ENCODE measurements around the gene PLA2G12B. TPM values are rescaled to one million over a fixed set of nuclear protein-coding genes. Genes with fewer than 3 reads are reported as not detected.

PLA2G12B gene
- total RNA-seq, 2 experiments from 2014 or later = not detected

DNA sequence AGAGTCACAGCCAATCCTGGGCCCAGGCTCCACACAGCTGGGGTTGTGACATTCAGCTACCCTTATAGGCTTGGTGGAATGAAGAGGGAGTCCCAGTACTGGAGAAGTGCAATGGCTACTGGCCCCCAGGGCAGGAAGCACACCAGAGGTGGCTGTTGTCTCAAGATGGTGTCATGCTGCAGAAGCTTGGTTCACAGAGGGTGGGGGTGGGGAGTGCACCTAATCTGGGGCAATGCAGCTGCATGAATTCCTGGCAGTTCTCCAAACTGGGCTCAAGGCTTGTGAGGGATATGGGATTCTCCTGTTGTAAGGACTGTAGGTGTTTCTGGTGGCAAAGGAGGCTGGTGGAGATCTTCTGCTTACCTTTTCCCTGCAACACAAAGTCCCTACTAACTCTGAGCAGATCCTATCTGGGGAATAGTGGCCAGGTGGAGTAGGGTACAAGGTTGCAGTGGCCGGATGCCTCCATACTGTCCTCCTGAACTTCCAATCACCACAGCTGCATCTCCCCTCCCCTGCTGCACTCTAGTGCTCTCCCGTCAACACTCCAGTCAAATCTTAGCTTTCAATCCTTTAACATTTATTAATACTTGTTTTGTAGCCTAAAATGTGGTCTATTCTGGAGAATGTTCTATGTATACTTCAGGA, 27.4 kb upstream of the PLA2G12B start:
- TF ChIP-seq EZH2phosphoT487 (IDR thresholded peaks at IDR 0.05; ENCODE audit: borderline replicate concordance, low read depth, low read length) = no peak
- TF ChIP-seq, protein P1, sequence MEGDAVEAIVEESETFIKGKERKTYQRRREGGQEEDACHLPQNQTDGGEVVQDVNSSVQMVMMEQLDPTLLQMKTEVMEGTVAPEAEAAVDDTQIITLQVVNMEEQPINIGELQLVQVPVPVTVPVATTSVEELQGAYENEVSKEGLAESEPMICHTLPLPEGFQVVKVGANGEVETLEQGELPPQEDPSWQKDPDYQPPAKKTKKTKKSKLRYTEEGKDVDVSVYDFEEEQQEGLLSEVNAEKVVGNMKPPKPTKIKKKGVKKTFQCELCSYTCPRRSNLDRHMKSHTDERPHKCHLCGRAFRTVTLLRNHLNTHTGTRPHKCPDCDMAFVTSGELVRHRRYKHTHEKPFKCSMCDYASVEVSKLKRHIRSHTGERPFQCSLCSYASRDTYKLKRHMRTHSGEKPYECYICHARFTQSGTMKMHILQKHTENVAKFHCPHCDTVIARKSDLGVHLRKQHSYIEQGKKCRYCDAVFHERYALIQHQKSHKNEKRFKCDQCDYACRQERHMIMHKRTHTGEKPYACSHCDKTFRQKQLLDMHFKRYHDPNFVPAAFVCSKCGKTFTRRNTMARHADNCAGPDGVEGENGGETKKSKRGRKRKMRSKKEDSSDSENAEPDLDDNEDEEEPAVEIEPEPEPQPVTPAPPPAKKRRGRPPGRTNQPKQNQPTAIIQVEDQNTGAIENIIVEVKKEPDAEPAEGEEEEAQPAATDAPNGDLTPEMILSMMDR (conservative IDR thresholded peaks at IDR 0.05; ENCODE audit: low read length) = no peak
- H3K27ac ChIP-seq (ENCODE audit: low read depth, low read length, poor library complexity, severe bottlenecking) = no peak overlapping the region
- no TSS peak for BruUV-seq (replicated peaks)
- H3K4me1 ChIP-seq (ENCODE audit: insufficient read depth, low read length, poor library complexity, severe bottlenecking) = no peaks in the 10 kb centered on the region
- H3K4me2 ChIP-seq (ENCODE audit: low read length) = no peak overlapping the region
- ChIA-PET CTCF (ENCODE audit: unreplicated experiment) (no interaction called here), POLR2A (no interaction called here)
- H3K9me3 ChIP-seq (ENCODE audit: low read length) = peaks cover 25% of the 10 kb centered on the region; the same call in 1 of the 2 replicates
- DNase-seq (ENCODE audit: low spot score) = no peak
- no peaks in the 10 kb centered on the region for H4K20me1 ChIP-seq (ENCODE audit: insufficient read depth, low read length)
- H3K4me3 ChIP-seq (ENCODE audit: low read depth, low read length, poor library complexity, severe bottlenecking) = no peak overlapping the region
- H3K79me2 ChIP-seq (ENCODE audit: insufficient read depth, low read depth, low read length) = no peaks in the 10 kb centered on the region
- no peaks in the 10 kb centered on the region for H3K36me3 ChIP-seq (ENCODE audit: insufficient read depth, low read length)
- H3K9me2 ChIP-seq (ENCODE audit: insufficient read depth, low read length) = no peaks in the 10 kb centered on the region
- no peak overlapping the region for H2AFZ ChIP-seq (ENCODE audit: low read length)
- intact Hi-C loops (cut with micrococcal nuclease; ENCODE audit: unreplicated experiment) = no loop called here

DNA sequence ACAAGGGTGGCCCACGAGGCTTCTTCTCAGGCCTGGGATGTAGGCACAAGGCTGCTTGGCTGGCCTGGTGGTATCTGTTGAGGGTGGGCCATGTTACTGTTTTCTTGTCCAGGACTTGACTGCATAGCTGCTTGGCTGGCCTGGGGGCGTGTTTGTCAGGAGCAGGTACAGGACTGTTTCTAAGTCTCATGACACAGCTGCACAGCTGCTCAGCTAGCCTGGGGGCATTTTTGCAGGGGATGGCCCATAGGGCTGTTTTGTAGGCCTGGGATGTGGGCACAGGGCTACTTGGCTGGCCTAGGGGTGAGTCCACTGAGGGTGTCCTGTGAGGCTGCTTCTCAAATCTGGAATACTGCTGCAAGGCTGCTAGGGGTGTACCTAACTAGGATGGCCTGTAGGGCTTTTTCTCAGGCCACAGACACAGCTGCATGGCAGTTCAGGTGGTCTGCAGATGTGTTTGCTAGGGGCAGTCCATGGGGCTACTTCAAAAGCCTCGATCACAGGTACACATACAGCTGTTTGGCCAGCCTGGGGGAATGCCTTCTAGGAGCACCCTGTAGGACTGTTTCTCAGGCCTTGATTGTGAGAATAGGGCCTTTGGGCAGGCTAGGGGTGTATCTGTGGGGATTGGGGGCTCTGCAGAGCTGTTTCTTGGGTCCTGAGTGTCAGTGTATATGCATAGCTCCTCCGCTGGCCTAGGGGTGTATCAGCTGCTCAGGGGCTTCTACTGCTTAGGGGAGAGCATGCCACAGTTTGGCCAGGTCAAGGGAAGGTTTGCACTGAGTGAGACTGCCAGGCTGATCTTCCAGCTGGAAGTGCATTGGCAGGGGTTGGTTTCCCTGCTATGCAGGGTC, 26.6 kb upstream of the PLA2G12B start:
- H3K9me2 ChIP-seq (ENCODE audit: insufficient read depth, low read length) = no peaks in the 10 kb centered on the region
- no peaks in the 10 kb centered on the region for H3K36me3 ChIP-seq (ENCODE audit: insufficient read depth, low read length)
- no peaks in the 10 kb centered on the region for H3K4me1 ChIP-seq (ENCODE audit: insufficient read depth, low read length, poor library complexity, severe bottlenecking)
- H3K4me2 ChIP-seq (ENCODE audit: low read length) = no peak overlapping the region
- ChIA-PET CTCF (ENCODE audit: unreplicated experiment) (no interaction called here), POLR2A (interaction anchor here (0.7 kb wide), 1 partner anchor 156 kb away, joined by 3 read pairs; no protein-coding TSS in a partner anchor)
- H3K27ac ChIP-seq (ENCODE audit: low read depth, low read length, poor library complexity, severe bottlenecking) = no peak overlapping the region
- no peak for DNase-seq (ENCODE audit: low spot score)
- TF ChIP-seq, protein P1 (conservative IDR thresholded peaks at IDR 0.05; ENCODE audit: low read length) = no peak
- TF ChIP-seq EZH2phosphoT487 (IDR thresholded peaks at IDR 0.05; ENCODE audit: borderline replicate concordance, low read depth, low read length) = no peak
- no peak overlapping the region for H3K4me3 ChIP-seq (ENCODE audit: low read depth, low read length, poor library complexity, severe bottlenecking)
- no peaks in the 10 kb centered on the region for H4K20me1 ChIP-seq (ENCODE audit: insufficient read depth, low read length)
- H3K9me3 ChIP-seq (ENCODE audit: low read length) = peaks cover 32% of the 10 kb centered on the region; the same call in 1 of the 2 replicates
- intact Hi-C loops (cut with micrococcal nuclease; ENCODE audit: unreplicated experiment) = no loop called here
- H2AFZ ChIP-seq (ENCODE audit: low read length) = no peak overlapping the region
- no TSS peak for BruUV-seq (replicated peaks)
- no peaks in the 10 kb centered on the region for H3K79me2 ChIP-seq (ENCODE audit: insufficient read depth, low read depth, low read length)

DNA sequence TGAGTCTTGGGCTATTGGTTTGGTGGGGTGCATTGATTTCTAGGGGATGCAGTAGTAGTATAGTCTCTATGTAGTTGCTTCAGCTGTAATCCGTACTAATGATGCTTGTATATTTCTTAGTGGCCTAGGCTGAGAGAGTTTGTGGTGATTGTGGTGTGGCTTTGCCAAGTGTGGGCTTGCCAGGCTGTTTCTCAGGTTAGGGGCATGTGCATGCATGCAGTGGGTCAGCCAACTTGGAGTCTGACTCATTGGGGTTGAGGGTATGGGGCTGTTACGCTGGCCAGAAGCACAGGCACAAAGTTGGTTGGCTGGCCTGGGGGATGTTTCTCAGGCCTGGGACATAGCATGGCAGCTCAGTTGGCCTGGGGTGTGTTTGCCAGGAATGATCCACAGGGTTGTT, 25.7 kb upstream of the PLA2G12B start:
- POLR2A ChIA-PET = no interaction called here

More for the DNA sequence above, 25.7 kb upstream of the PLA2G12B start:
- H4K20me1 ChIP-seq (ENCODE audit: insufficient read depth, low read length) = no peaks in the 10 kb centered on the region
- H3K4me3 ChIP-seq (ENCODE audit: low read depth, low read length, poor library complexity, severe bottlenecking) = no peak overlapping the region
- CTCF ChIA-PET (ENCODE audit: unreplicated experiment) = no interaction called here
- peaks cover 36% of the 10 kb centered on the region; the same call in 1 of the 2 replicates for H3K9me3 ChIP-seq (ENCODE audit: low read length)
- TF ChIP-seq, protein P1 (conservative IDR thresholded peaks at IDR 0.05; ENCODE audit: low read length) = no peak
- no peak for TF ChIP-seq EZH2phosphoT487 (IDR thresholded peaks at IDR 0.05; ENCODE audit: borderline replicate concordance, low read depth, low read length)
- no peak for DNase-seq (ENCODE audit: low spot score)
- H3K9me2 ChIP-seq (ENCODE audit: insufficient read depth, low read length) = no peaks in the 10 kb centered on the region
- H2AFZ ChIP-seq (ENCODE audit: low read length) = no peak overlapping the region
- H3K79me2 ChIP-seq (ENCODE audit: insufficient read depth, low read depth, low read length) = no peaks in the 10 kb centered on the region
- BruUV-seq (replicated peaks) = no TSS peak
- H3K4me1 ChIP-seq (ENCODE audit: insufficient read depth, low read length, poor library complexity, severe bottlenecking) = no peaks in the 10 kb centered on the region
- intact Hi-C loops (cut with micrococcal nuclease; ENCODE audit: unreplicated experiment) = no loop called here
- no peak overlapping the region for H3K4me2 ChIP-seq (ENCODE audit: low read length)
- no peaks in the 10 kb centered on the region for H3K36me3 ChIP-seq (ENCODE audit: insufficient read depth, low read length)
- no peak overlapping the region for H3K27ac ChIP-seq (ENCODE audit: low read depth, low read length, poor library complexity, severe bottlenecking)
